GM23248 (cell line): ENCODE measurements around the gene ELSPBP1.

ENCODE experiments used
- EZH2 ChIP-seq: fragments of 200-600 bp; sonication (generic); IDR thresholded peaks from 2 replicates; pipeline ENCODE4 v1.6.1; 2018; ENCODE audit warnings: antibody characterized with exemption, mild to moderate bottlenecking; ENCODE audit not compliant: insufficient read depth, poor library complexity, severe bottlenecking
- EZH2phosphoT487 ChIP-seq: fragments of 200-600 bp; sonication (generic); IDR thresholded peaks from 2 replicates; pipeline ENCODE4 v1.6.1; 2018; ENCODE audit warnings: antibody characterized with exemption, moderate library complexity, mild to moderate bottlenecking, low read depth; ENCODE audit not compliant: insufficient read depth

DNA sequence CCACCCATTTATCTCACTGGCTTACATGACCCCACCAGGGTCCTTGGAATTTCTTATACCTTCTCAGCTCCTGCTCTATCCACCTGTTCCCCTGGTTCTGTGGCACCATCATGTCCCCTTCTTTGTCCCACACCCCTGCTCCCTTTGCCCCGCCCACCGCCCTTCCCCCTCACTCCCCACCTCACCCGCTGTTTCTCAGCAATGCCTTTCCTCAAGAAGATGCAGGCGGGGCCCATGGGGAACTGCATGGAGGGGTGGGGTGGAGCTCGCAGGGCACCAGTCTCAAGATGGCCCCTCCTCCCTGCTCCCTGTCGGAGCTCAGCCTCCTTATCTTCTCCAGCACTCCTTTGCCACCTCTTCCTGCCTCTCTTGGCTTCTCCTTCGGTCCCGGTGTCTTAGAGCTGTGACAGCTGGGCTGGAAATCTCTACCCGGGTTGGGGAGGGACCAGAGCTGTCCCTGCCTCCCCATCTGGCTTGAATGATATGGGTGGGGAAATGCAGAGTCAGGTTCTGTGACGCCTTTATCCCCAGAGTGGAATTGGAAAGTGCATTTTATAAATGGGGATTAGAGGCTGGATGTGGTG lies 49.3 kb downstream of the ELSPBP1 start, which contains the start of gene CABP5:
- TF ChIP-seq EZH2phosphoT487 (no peak), EZH2 (no peak)
